ENCODE data around the gene SETDB1. TPM values are rescaled to one million over a fixed set of nuclear protein-coding genes. Genes with fewer than 3 reads are reported as not detected.

The SETDB1 gene
- polyA plus RNA-seq, 1 donor from 2014 or later: 39.1 TPM

DNA sequence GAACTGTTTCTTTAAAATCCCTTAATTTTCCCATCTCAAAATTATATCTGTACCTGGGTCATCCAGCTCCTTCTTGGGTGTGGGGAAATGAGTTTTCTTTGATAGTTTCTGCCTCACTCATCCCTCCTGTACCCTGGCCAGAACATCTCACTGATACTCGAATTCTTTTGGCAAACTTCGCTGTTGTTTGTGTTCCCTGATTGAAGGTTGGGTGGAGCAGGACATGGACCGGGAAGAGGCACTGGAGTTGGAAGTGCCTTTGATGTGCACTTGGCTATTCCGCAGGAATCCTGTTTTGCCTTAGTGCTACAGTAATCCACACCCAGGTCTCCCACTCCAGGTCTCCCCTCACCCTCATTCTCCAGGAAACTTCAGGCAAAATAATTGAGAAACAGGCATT, 69.3 kb downstream of the SETDB1 start:
- Histone ChIP-seq H3K27me3 (ENCODE audit: insufficient read depth, low read depth, low read length) (no peaks in the 10 kb centered on the region), H3K79me2 (replicated peaks; ENCODE audit: insufficient read depth, low read length) (no peaks in the 10 kb centered on the region), H3K4me2 (ENCODE audit: low read length) (no peak overlapping the region), H3F3A (ENCODE audit: insufficient read depth, low read length, poor library complexity, severe bottlenecking) (no peaks in the 10 kb centered on the region), H3K9me3 (ENCODE audit: low read length) (no peaks in the 10 kb centered on the region), H3K36me3 (ENCODE audit: insufficient read depth, low read length) (no peaks in the 10 kb centered on the region), H2AFZ (ENCODE audit: low read depth, low read length) (no peak overlapping the region), H3K27ac (ENCODE audit: low read length) (no peak overlapping the region), H3K9me2 (ENCODE audit: insufficient read depth, low read length) (no peaks in the 10 kb centered on the region), H3K9ac (ENCODE audit: low read length) (no peak overlapping the region), H4K20me1 (ENCODE audit: insufficient read depth) (no peaks in the 10 kb centered on the region), H3K4me3 (ENCODE audit: low read length) (no peak overlapping the region)
- TF ChIP-seq TAF1 (IDR thresholded peaks at IDR 0.05; ENCODE audit: low read depth): no peak
- TF ChIP-seq MXI1 (conservative IDR thresholded peaks at IDR 0.05; ENCODE audit: poor library complexity, severe bottlenecking): no peak
- TF ChIP-seq, protein P1, sequence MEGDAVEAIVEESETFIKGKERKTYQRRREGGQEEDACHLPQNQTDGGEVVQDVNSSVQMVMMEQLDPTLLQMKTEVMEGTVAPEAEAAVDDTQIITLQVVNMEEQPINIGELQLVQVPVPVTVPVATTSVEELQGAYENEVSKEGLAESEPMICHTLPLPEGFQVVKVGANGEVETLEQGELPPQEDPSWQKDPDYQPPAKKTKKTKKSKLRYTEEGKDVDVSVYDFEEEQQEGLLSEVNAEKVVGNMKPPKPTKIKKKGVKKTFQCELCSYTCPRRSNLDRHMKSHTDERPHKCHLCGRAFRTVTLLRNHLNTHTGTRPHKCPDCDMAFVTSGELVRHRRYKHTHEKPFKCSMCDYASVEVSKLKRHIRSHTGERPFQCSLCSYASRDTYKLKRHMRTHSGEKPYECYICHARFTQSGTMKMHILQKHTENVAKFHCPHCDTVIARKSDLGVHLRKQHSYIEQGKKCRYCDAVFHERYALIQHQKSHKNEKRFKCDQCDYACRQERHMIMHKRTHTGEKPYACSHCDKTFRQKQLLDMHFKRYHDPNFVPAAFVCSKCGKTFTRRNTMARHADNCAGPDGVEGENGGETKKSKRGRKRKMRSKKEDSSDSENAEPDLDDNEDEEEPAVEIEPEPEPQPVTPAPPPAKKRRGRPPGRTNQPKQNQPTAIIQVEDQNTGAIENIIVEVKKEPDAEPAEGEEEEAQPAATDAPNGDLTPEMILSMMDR (IDR thresholded peaks at IDR 0.05; ENCODE audit: poor library complexity, severe bottlenecking): no peak
- no peak for TF ChIP-seq SMC3 (conservative IDR thresholded peaks at IDR 0.05; ENCODE audit: poor library complexity)
- TF ChIP-seq POLR2AphosphoS5 (IDR thresholded peaks at IDR 0.05): no peak
- TF ChIP-seq EP300 (conservative IDR thresholded peaks at IDR 0.05; ENCODE audit: poor library complexity, severe bottlenecking): no peak
- TF ChIP-seq, protein P2, sequence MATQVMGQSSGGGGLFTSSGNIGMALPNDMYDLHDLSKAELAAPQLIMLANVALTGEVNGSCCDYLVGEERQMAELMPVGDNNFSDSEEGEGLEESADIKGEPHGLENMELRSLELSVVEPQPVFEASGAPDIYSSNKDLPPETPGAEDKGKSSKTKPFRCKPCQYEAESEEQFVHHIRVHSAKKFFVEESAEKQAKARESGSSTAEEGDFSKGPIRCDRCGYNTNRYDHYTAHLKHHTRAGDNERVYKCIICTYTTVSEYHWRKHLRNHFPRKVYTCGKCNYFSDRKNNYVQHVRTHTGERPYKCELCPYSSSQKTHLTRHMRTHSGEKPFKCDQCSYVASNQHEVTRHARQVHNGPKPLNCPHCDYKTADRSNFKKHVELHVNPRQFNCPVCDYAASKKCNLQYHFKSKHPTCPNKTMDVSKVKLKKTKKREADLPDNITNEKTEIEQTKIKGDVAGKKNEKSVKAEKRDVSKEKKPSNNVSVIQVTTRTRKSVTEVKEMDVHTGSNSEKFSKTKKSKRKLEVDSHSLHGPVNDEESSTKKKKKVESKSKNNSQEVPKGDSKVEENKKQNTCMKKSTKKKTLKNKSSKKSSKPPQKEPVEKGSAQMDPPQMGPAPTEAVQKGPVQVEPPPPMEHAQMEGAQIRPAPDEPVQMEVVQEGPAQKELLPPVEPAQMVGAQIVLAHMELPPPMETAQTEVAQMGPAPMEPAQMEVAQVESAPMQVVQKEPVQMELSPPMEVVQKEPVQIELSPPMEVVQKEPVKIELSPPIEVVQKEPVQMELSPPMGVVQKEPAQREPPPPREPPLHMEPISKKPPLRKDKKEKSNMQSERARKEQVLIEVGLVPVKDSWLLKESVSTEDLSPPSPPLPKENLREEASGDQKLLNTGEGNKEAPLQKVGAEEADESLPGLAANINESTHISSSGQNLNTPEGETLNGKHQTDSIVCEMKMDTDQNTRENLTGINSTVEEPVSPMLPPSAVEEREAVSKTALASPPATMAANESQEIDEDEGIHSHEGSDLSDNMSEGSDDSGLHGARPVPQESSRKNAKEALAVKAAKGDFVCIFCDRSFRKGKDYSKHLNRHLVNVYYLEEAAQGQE (IDR thresholded peaks at IDR 0.05; ENCODE audit: borderline replicate concordance): no peak
- TF ChIP-seq EZH2 (IDR thresholded peaks at IDR 0.05; ENCODE audit: borderline replicate concordance, insufficient read depth, low read length, poor library complexity, severe bottlenecking): no peak
- no peak for TF ChIP-seq RAD21 (conservative IDR thresholded peaks at IDR 0.05)

GRCh38 chr1:150995896-150996295, 69.7 kb downstream of the SETDB1 start:
- TF ChIP-seq, protein P1 (IDR thresholded peaks at IDR 0.05; ENCODE audit: poor library complexity, severe bottlenecking): peak; percentile 81
- TF ChIP-seq SMC3 (conservative IDR thresholded peaks at IDR 0.05; ENCODE audit: poor library complexity): peak; percentile 65
- no peak for TF ChIP-seq EP300 (conservative IDR thresholded peaks at IDR 0.05; ENCODE audit: poor library complexity, severe bottlenecking)
- no peak for TF ChIP-seq EZH2 (IDR thresholded peaks at IDR 0.05; ENCODE audit: borderline replicate concordance, insufficient read depth, low read length, poor library complexity, severe bottlenecking)
- TF ChIP-seq POLR2AphosphoS5 (IDR thresholded peaks at IDR 0.05): no peak
- no peak for TF ChIP-seq TAF1 (IDR thresholded peaks at IDR 0.05; ENCODE audit: low read depth)
- TF ChIP-seq RAD21 (conservative IDR thresholded peaks at IDR 0.05): peak; percentile 75
- Histone ChIP-seq H3K79me2 (replicated peaks; ENCODE audit: insufficient read depth, low read length) (no peaks in the 10 kb centered on the region), H3F3A (ENCODE audit: insufficient read depth, low read length, poor library complexity, severe bottlenecking) (no peaks in the 10 kb centered on the region), H3K4me3 (ENCODE audit: low read length) (no peak overlapping the region), H3K9ac (ENCODE audit: low read length) (no peak overlapping the region), H3K9me2 (ENCODE audit: insufficient read depth, low read length) (no peaks in the 10 kb centered on the region), H3K27me3 (ENCODE audit: insufficient read depth, low read depth, low read length) (no peaks in the 10 kb centered on the region), H3K36me3 (ENCODE audit: insufficient read depth, low read length) (no peaks in the 10 kb centered on the region), H3K27ac (ENCODE audit: low read length) (no peak overlapping the region), H3K9me3 (ENCODE audit: low read length) (no peaks in the 10 kb centered on the region), H3K4me2 (ENCODE audit: low read length) (no peak overlapping the region), H2AFZ (ENCODE audit: low read depth, low read length) (no peak overlapping the region), H4K20me1 (ENCODE audit: insufficient read depth) (no peaks in the 10 kb centered on the region)

All from neural cell (in vitro differentiated cells).